GM18951 (cell line): ENCODE measurements around the gene CAMKMT.

Source experiments
- POLR2A ChIP-seq: IDR thresholded peaks from 4 replicates; pipeline ENCODE4 v1.6.1; 2011; ENCODE audit warnings: mild to moderate bottlenecking; ENCODE audit not compliant: insufficient read length, insufficient read depth; ENCODE audit errors: extremely low read depth
- in situ Hi-C: fragments of 300-500 bp; cut with MboI; formaldehyde crosslinking; loops from one replicate; pipeline ENCODE4 v1.12.0; 2022; ENCODE audit warnings: low sequenced_read_pairs, mixed read lengths, inconsistent platforms; ENCODE audit not compliant: unreplicated experiment

The CAMKMT gene

DNA sequence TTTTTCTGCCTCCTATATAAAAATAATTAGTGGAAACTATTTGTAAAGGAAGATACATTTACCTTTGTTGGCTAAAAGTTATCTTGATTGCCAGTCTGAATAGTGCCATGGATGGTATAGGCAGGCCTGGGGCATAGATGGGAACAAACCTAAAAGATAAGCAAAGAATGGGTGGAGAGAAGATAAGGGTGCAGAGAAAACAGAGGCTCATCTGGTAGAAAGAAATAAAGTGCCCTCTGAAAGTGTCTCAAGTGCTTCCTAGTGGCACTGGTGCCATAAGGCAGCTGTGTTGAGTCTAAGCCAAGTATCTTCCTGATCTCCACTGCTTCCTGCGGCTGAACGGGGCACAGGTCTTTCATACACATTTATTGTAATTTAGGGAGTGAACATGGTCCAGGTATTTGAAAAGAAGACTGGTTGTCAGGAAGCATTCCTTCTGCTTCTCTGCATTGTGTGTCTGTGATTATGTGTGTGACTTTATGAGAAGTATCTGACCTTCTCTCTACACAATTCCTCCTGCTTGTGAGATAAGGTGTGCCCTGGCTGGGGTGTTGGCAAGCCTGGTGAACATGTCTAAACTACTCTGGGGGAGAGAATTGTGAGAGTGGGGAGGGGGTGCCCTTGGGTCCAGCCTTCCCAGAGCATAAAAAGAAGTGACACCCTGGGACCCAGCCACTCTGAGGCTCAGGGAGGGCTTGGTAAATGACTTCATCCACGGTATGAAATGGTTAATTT, 280.5 kb downstream of the CAMKMT start:
- TF ChIP-seq POLR2A = no peak

DNA sequence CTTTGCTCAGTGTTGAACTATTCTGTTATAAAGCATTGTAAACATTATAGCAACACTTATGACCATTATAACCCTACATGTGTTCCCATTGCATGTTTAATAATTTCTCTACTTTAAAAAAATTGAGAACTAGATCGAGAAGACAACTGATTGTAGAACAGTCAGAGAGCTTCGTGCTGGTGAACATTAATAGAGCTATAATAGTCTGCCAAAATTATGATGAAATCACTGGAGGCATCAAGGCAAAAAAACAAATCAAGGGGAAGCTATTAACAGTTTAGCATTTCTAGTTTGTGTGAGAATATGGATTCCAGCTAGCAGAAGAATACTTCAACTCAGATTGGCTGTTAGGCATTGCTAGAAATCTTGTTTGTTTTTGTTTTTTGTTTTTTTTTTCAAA, 284.2 kb downstream of the CAMKMT start:
- in situ Hi-C loops = no loop called here
- TF ChIP-seq POLR2A = no peak

More for the DNA sequence above, 280.5 kb downstream of the CAMKMT start:
- in situ Hi-C loops = no loop called here

DNA sequence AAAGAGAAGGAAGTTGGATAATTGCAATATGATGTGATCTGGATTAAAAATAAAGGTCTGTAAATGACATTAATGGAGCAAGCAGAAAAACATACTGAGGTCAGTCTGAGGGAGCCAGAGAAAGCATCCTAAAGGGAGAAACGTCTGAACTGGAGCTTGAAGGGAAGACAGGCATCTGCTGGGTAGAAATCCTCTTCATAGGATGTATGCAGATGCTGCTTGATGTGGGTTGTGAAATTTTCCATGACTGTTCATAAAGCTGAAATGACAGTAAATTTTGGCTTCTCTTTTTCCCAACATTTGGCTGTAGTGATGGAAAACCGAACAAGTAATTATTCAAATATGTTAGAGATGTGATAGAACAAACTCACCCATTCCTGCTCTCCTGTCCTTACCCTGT, 287.6 kb downstream of the CAMKMT start:
- TF ChIP-seq POLR2A = no peak
- in situ Hi-C loops = no loop called here

DNA sequence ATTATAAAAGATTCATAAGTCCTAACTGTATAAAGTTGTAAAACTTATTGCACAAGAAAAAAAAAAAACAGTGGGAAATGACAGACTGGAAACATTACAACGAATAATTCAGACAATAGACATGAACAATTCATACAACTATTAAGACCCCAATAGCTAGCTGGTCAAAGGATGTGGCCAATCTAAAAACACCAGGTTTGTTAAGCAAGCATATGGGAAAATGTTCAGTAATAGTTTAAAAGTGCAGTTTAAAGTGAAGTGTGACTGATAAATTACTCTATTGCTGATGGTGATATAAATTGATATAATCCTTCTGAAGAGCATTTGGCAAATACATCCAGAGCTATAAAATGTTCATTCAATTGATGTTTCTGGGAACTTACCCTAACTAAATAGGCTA, 289.0 kb downstream of the CAMKMT start:
- in situ Hi-C loops = no loop called here

DNA sequence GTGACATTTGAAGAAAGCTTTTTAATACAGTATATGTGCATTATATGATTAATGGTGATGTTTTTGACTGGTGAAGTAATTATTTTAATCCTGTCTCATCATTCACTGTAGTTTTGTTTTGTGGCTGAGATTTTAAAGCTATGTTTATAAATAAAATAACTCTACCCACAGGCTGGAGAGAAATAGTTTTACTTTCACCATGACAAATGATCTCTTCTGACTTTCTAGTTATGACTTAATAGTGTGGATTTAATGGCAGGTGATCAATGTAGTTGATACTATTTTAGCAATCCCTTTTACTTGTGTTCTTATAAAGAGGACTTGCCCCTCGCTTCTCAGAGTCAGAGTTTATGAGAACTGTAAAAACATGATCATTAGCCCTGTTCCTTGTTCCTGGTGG, 290.2 kb downstream of the CAMKMT start:
- TF ChIP-seq POLR2A = no peak
- in situ Hi-C loops = no loop called here

More for the DNA sequence above, 289.0 kb downstream of the CAMKMT start:
- no peak for TF ChIP-seq POLR2A

DNA sequence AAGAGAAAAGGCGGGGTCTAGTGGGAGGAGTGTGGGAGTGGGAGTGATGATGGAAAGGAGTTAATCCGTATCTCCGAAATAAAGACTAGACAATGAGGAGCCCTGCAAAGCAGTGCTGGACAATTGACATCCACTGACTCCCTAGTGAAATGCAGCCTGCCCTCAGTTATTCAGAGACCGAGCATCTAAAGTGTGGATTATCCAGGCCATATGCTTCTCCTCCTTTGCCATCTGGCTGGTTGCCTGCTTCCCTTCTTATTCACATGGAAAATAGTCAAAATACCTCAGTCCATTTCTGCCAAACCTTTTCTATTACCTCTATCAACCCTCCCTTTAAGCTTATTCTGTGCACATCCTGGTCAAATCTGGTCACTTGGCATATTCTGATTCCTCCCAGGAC, 291.0 kb downstream of the CAMKMT start:
- TF ChIP-seq POLR2A = no peak
- in situ Hi-C loops = no loop called here

DNA sequence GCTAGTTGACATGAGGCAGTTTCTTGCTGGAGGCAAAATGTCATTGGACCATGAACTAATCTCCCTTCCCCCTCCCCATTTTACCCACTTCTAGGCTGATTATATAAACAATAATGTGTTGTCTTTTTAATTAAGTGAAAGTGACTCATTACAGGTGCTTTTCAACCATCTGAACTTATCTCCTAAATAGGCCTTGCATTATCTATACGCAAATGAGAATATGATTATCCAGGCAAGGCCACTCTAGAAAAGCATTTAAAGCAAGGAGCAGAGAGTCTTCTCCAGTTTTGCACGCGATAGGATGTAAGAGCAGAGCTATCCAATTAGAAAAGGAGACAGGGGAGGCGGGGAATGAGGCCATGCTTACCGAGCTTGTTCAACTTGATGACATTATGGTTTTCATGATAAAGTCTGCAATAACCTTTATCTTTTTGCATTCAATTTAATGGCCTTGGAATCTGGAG, 293.7 kb downstream of the CAMKMT start:
- no peak for TF ChIP-seq POLR2A
- in situ Hi-C loops = no loop called here

DNA sequence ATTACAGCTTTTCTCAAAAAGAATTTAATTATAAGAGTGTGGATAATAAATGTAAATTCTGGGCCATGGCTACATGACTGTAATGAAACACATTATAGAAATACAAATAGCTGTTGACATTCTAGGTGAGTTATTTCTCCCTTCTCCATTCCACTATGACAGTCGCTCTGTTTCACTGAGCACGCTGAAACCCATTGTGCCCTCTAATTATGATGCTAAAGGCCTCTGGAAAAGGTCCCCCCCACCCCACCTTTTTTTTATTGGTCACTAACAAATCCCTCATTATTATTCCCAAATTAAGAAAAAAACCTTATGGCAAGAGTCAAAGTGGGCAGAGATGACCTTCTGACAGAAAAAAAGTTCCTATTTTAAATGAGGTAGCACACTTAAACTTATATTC, 294.7 kb downstream of the CAMKMT start:
- in situ Hi-C loops = no loop called here
- TF ChIP-seq POLR2A = no peak

DNA sequence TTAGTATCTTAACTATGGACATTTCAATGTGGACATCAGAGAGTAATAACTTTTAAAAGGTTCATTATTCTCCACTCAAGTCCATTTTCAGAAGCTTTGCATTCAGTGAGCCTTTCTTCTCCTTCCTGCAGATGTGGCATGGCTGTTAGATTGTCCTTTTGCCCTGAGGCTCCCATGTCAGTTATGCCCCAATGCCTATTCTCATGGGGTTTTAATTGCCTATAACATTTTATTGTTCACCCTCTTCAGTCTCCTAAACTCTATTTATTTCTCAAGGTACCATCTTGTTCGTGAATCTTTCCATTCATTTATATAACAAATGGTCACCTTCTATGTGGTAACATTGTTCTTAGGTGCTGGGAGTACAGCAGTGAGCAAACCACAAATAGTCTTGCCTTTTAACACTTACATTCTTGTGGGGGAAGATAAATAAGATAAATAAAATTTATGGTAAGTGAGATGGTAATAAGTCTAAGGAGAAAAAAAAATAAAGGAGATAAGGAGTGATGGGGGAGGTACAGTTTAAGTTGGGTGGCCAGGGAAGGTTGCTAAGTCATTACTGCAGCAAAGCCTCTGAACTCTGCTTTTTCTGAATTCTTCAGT, 301.8 kb downstream of the CAMKMT start:
- in situ Hi-C loops = no loop called here
- no peak for TF ChIP-seq POLR2A

DNA sequence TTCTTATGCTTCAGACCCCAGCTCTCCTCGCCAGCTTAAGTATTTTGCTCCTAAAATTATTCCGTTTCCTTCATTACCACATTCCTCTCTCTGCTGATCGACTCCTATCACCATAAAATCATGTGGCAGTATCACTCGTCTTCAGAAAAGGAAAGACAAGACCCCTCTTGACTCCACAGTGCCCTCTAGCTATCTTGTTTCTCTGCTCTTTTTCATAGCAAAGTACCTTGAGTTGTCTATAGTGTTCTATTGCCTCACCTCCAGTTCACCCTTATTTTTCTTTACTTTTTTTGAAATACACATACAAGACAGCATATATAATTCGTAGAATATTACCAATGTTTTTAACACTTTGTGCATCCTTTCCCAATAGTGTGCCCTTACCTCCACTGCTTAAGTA, 306.6 kb downstream of the CAMKMT start:
- no peak for TF ChIP-seq POLR2A
- in situ Hi-C loops = no loop called here

DNA sequence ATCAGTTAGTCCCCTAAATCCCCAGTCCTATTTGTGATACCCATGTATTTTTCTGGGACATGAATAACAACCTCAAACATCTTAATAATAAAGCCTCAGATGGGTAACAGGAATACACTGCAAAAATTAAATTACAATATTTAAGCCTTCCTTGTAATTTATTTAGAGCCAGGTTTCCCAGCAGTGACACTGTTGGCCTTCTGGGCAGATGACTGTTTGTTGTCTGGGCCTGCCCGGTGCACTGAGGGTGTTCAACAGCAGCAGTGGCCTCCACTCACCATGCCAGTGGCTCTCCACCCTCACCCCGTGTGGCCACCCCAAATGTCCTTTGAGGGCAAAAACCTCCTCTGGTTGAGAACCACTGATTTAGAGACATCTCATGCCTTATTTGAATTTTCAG, 309.5 kb downstream of the CAMKMT start:
- in situ Hi-C loops = no loop called here
- TF ChIP-seq POLR2A = no peak

DNA sequence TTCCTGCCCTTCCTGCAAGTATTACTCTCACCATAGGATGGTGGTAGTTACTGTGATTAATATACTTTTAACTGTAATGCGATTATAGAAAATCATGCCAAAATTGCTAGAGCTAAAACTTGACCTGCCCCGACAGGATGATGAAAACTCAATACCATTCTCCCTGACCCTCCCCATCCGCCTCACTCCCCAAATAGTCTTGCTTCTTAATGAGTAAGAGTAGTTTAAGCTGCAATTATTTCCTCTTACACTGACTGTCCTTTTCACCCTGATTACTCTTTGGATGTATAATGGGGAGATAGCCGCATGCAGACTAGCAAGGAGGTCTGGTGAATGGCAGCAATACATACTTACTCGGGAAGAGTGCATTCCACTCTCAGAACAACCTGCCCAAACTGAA, 310.2 kb downstream of the CAMKMT start:
- in situ Hi-C loops = no loop called here
- TF ChIP-seq POLR2A = no peak

DNA sequence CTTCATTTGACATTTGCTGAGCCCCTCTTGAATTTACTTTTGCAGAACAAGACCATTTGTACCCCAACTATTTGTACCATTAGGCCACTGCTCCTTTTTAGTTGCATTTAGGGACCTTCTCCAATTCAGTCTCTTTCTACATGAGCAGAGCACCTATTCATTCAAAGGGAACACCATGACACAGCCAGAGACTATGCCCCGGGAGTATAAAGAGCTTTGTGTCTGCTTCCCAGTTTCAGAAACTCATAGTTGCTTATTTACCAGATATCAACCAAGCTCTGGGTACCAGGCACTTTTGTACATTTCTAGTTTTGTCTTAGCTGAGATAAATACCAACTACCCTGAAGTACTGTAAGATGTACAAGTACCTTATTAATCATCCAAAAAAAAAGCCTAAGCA, 310.7 kb downstream of the CAMKMT start:
- in situ Hi-C loops = no loop called here
- no peak for TF ChIP-seq POLR2A
